Stomach (tissue), 9 donors: ENCODE measurements around the gene ZNF783. TPM values are rescaled to one million over a fixed set of nuclear protein-coding genes. Genes with fewer than 3 reads are reported as not detected.

ENCODE experiments used
- DNase-seq, 2 donors: peaks; one replicate each; pipeline versions ENCODE4 v3.0.0 to v3.0.0-alpha.2; 2013 to 2019
- H3K27ac ChIP-seq, 5 donors: fragments of 200-600 bp in 4 of 5; sonication (generic) in 4 of 5; one replicate each; pipeline ENCODE4 v1.5.1; 2013 to 2019; ENCODE audit warnings: mild to moderate bottlenecking in 1 of 5, moderate library complexity in 1 of 5
- H3K27me3 ChIP-seq, 3 donors: fragments of 200-600 bp; sonication (generic); one replicate each; pipeline ENCODE4 v1.5.1; 2017 to 2019; ENCODE audit warnings: mixed run types in 1 of 3
- H3K36me3 ChIP-seq, 4 donors: fragments of 200-600 bp; sonication (generic); 1 replicate in 3 of 4; 2 replicates in 1 of 4; pipeline ENCODE4 v1.5.1; 2016 to 2019
- H3K4me1 ChIP-seq, 4 donors: fragments of 200-600 bp; sonication (generic); one replicate each; pipeline ENCODE4 v1.5.1; 2016 to 2019
- H3K4me3 ChIP-seq, 4 donors: fragments of 200-600 bp; sonication (generic) in 3 of 4; one replicate each; pipeline ENCODE4 v1.5.1; 2016 to 2019; ENCODE audit warnings: mild to moderate bottlenecking in 1 of 4
- H3K9me3 ChIP-seq, 4 donors: fragments of 200-600 bp; sonication (generic); one replicate each; pipeline ENCODE4 v1.5.1; 2016 to 2019
- EP300 ChIP-seq: sonication (generic); formaldehyde crosslinking; IDR thresholded peaks from one replicate; pipeline ENCODE4 v1.6.1; 2017; ENCODE audit warnings: antibody characterized with exemption
- POLR2A ChIP-seq, 4 donors: fragments of 450-650 bp; IDR thresholded peaks; one replicate each; pipeline ENCODE4 v1.6.1; 2016; ENCODE audit warnings: antibody characterized with exemption in 4 of 4, control low read depth in 2 of 4, mild to moderate bottlenecking in 1 of 4, moderate library complexity in 1 of 4
- POLR2AphosphoS5 ChIP-seq, 3 donors: sonication (generic); formaldehyde crosslinking; IDR thresholded peaks; one replicate each; pipeline ENCODE4 v1.6.1; 2016; ENCODE audit warnings: antibody characterized with exemption in 3 of 3
- WGBS, 5 donors: extraction: QIAGEN DNeasy Blood & Tissue Kit in 3 of 5; methylation state at CpG; one replicate each; pipeline versions ENCODE4 v1.1.5 to v1.1.7; 2013 to 2018; 5-methylcytosine and 5-hydroxymethylcytosine counted together
- intact Hi-C: fragments of 100-400 bp; cut with DNase I; formaldehyde crosslinking; loops from one replicate; pipeline ENCODE4 v1.15.1; 2023; ENCODE audit warnings: low total_unique reads
- polyA plus RNA-seq, 3 donors: library from polyadenylated mRNA; stranded (reverse); fragments of 200-250 nt; gene quantifications; one replicate each; pipeline ENCODE4 v1.2.3, GENCODE V29; 2013
- total RNA-seq, 5 donors: library from RNA; depleted of rRNA; stranded (reverse); fragments of >200 nt; gene quantifications; one replicate each; pipeline versions ENCODE4 v1.1.0 to v1.2.3, GENCODE V29; 2014 to 2016
- TF ChIP-seq, protein P1 (sequence below), 7 experiments: fragments of 450-650 bp in 4 of 7; fragments of 200-600 bp in 3 of 7; sonication (generic) in 3 of 7; IDR thresholded peaks; one replicate each; pipeline ENCODE4 v1.5.1; 2016 to 2019; ENCODE audit warnings: antibody characterized with exemption in 7 of 7, control low read depth in 2 of 7, mild to moderate bottlenecking in 1 of 7
- donor health status: healthy with polysubstance abuse.
- donor health status: Bipolar disorder and iron deficiency.
- donor health status: healthy.

Gene ZNF783
- total and polyA plus RNA-seq, 8 donors: 3.7 to 31.2 (median 9.5) TPM

DNA sequence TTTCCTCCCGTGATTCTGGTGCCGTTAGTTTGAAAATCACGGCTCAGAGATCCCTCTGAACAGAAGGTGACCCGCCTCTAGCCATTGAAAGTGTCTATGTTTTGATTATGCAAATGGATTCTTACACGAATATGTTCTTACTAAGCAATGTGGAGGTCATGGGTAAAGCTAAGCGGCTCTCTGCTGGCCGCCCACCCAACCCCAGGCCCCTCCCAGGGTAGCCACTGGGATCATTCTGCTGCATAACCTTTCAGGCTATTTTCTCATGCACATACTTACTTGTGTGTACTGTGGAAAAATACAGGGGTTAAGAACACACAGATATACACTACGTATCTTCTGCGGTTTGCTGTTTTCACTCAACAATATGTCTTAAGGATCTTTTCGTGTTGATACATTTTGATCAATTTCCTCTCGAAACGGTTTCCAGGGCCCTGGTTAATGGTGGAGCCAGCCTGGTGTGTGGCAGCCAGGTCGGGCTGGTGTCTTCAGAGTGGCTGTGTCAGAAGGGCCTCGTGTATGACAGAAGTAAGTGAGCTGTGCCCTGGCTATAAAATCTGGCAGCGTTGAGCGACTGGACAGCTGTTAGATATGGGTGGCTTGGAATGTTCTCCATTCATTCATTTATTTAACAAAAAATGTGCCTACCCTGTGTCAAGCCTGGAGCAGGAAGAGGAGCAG lies 29.9 kb downstream of the ZNF783 start:
- TF ChIP-seq, protein P1, sequence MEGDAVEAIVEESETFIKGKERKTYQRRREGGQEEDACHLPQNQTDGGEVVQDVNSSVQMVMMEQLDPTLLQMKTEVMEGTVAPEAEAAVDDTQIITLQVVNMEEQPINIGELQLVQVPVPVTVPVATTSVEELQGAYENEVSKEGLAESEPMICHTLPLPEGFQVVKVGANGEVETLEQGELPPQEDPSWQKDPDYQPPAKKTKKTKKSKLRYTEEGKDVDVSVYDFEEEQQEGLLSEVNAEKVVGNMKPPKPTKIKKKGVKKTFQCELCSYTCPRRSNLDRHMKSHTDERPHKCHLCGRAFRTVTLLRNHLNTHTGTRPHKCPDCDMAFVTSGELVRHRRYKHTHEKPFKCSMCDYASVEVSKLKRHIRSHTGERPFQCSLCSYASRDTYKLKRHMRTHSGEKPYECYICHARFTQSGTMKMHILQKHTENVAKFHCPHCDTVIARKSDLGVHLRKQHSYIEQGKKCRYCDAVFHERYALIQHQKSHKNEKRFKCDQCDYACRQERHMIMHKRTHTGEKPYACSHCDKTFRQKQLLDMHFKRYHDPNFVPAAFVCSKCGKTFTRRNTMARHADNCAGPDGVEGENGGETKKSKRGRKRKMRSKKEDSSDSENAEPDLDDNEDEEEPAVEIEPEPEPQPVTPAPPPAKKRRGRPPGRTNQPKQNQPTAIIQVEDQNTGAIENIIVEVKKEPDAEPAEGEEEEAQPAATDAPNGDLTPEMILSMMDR (IDR thresholded peaks at IDR 0.05): no peak
- TF ChIP-seq EP300 (no peak), POLR2A (IDR thresholded peaks at IDR 0.05) (no peak), POLR2AphosphoS5 (IDR thresholded peaks at IDR 0.05) (no peak)
- DNase-seq: no peak
- Histone ChIP-seq H3K4me1 (peaks cover 0 to 3% (median 0%) of the 10 kb centered on the region in 4 donors), H3K9me3 (no peaks in the 10 kb centered on the region), H3K27me3 (no peaks in the 10 kb centered on the region), H3K36me3 (peaks cover 6 to 93% (median 72%) of the 10 kb centered on the region in 4 donors), H3K27ac (no peak overlapping the region), H3K4me3 (no peak overlapping the region)
- intact Hi-C loops: no loop called here
- 90 to 93% (median 91%) methylated on average over 16 of the region's 16 CpGs for WGBS, 5 donors

DNA sequence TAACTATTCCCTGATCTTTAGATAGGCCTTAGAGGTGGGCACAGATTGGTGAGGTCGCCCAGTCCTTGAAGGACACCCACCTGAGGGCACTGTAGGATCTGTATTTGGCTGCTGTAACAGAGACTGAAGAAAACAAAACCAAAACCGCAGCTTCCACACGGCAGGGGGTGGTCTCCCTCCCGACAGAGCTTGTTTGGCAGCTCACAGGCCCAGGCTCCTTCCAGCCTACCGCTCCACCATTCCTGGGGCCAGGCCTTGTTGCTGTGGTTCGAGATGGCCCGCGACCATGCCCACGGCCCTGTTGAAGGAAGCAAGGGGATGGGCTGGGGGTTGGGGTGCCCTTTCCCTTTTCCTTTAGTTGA lies 30.4 kb downstream of the ZNF783 start:
- no peak for DNase-seq
- H3K27me3 ChIP-seq: no peaks in the 10 kb centered on the region
- no peak overlapping the region for H3K27ac ChIP-seq
- TF ChIP-seq POLR2A (IDR thresholded peaks at IDR 0.05) (no peak), EP300 (no peak), POLR2AphosphoS5 (IDR thresholded peaks at IDR 0.05) (no peak)
- TF ChIP-seq, protein P1 (IDR thresholded peaks at IDR 0.05): no peak
- H3K9me3 ChIP-seq: no peaks in the 10 kb centered on the region
- no peak overlapping the region for H3K4me3 ChIP-seq
- H3K4me1 ChIP-seq: peaks cover 0 to under 1% (median 0%) of the 10 kb centered on the region in 4 donors
- peaks cover 6 to 96% (median 71%) of the 10 kb centered on the region in 4 donors for H3K36me3 ChIP-seq
- intact Hi-C loops: no loop called here
- WGBS, 5 donors: 71 to 82% (median 77%) methylated on average over 7 to 9 of the region's 9 CpGs

DNA sequence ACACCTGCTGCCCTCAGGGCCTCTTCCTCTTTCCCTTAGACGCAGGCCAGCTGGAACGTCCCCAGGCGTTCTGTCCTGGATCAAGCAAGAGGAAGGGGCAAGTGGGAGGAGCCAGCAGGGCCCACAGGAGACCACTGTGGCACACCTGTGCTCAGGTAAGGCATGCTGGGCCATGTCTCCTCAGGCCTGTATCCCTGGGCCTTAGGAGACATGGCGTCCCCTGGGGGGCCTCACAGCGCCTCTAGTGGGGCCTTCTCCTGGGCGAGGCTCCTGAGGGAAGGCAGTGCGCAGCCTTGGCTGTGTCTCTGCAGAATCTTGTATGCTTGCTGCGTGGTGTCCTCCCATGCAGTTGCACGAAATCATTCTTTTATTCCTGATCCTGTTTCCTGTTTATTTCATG lies 31.3 kb downstream of the ZNF783 start:
- peaks cover 6 to 87% (median 65%) of the 10 kb centered on the region in 4 donors for H3K36me3 ChIP-seq
- no peak for DNase-seq
- WGBS, 5 donors: 88 to 95% (median 93%) methylated on average over 5 to 9 of the region's 9 CpGs
- no peaks in the 10 kb centered on the region for H3K27me3 ChIP-seq
- H3K4me1 ChIP-seq: no peaks in the 10 kb centered on the region
- no peak for TF ChIP-seq EP300
- no peak overlapping the region for H3K4me3 ChIP-seq
- no peak overlapping the region for H3K27ac ChIP-seq
- H3K9me3 ChIP-seq: no peaks in the 10 kb centered on the region
- intact Hi-C loops: no loop called here

DNA sequence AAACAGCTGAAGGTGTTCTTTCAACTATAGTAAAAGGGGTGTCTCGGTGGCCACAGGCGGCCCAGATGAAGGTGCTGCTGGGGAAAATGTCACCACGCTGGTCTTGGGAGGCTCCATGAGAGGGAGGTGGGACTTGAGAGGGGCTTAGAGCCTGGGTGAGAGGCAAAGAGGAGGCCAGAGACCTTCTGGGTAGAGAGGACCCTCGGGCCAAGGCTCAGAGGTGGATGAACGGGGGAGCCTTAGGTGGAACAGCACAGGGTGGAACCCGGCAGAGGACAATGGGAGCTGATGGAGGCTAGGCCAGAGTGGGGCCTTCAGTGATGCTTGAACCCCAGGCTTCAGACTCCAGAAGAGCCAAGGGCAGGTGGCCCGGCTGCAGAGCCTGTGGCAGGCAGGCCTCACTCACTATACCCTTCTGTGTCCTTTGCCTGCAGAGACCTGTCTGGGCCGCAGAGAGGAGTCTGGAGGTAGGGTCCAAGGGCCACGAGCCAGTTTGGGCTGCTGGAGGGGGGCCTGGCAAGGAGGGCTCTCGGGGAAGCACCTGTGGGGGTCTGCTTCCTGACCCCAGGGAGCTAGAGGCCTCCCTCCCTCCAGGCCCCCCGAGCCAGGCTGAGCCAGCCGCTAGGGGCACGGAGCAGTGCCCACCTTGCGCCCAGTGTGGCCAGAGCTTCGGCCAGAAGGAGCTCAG lies 32.1 kb downstream of the ZNF783 start:
- TF ChIP-seq, protein P1 (IDR thresholded peaks at IDR 0.05): no peak
- no peak for TF ChIP-seq EP300
- no peak for TF ChIP-seq POLR2AphosphoS5 (IDR thresholded peaks at IDR 0.05)
- intact Hi-C loops: no loop called here
- no peaks in the 10 kb centered on the region for H3K27me3 ChIP-seq
- H3K4me3 ChIP-seq: no peak overlapping the region
- peaks cover 6 to 80% (median 58%) of the 10 kb centered on the region in 4 donors for H3K36me3 ChIP-seq
- H3K4me1 ChIP-seq: no peaks in the 10 kb centered on the region
- 92 to 98% (median 95%) methylated on average over 9 to 15 of the region's 15 CpGs for WGBS, 5 donors
- no peak overlapping the region for H3K27ac ChIP-seq
- no peak for DNase-seq
- H3K9me3 ChIP-seq: no peaks in the 10 kb centered on the region
